ENCODE results near the gene TEDC2.
A peak's percentile ranks its signal among the peaks of the same experiment; 100 is the strongest.
"Not testable (repeated sequence)": the region's sequence is repeated elsewhere in the genome, so short reads cannot be mapped to it uniquely, and the experiment has no call there.

TEDC2 gene, protein sequence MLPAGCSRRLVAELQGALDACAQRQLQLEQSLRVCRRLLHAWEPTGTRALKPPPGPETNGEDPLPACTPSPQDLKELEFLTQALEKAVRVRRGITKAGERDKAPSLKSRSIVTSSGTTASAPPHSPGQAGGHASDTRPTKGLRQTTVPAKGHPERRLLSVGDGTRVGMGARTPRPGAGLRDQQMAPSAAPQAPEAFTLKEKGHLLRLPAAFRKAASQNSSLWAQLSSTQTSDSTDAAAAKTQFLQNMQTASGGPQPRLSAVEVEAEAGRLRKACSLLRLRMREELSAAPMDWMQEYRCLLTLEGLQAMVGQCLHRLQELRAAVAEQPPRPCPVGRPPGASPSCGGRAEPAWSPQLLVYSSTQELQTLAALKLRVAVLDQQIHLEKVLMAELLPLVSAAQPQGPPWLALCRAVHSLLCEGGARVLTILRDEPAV

DNA sequence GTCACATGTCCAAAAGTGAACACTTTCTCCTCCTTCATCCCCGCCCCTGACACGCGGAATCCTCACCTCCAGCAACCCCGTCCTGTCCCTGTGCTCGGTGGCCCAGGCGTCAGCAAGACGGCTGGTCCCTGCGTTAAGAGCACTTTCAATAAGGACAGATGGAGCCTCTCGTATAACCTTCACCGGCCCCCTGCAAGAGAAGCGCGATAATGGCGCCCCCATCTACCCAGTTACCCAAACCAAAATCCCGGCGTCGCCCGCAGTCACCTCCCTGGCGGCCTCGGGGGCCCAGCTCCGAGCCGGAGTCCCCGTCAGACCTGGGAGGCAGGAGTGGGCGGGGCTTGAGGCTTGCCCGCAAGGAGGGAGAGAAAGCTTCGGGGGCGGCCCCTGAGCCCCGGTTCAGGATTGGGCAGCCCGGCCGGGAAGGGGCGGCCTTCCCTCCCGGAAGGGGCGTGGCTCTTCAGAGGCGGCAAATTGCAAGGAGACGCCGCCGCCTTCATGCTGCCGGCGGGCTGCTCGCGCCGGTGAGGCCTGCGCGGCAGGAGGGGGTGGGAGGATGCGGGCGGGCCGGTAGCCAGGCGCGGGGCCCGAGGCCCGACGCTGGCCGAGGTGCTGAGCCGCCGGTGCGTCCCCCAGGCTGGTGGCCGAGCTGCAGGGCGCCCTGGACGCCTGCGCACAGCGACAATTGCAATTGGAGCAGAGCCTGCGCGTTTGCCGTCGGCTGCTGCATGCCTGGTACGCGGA, at the start of gene TEDC2:
Gene TEDC2, plus strand, starts transcription at position 463 of the 744 bp plus-strand sequence. Its CDS starts 36 bp downstream, at position 499.
- peak; percentile 98 for DNase-seq (ENCODE audit: low spot score)

DNA sequence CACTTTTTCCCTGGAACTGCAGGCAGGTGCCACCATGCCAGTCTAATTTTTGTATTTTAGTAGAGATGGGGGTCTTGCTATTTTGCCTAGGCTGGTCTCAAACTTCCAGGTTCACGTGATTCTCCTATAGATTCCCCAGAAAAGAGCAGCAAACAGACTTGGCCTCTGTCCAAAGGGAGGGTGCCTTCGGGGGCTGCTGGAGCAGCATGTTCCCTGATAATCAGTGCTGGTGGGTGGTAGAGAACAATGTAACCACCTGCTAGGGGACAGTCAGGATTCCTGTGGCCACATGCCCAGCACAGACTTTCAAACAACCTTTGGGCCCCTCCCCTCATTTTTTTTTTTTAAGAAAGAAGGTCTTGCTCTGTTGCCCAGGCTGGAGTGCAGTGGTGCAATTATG, 44.8 kb upstream of the TEDC2 start:
- DNase-seq (ENCODE audit: low spot score) = no peak

DNA sequence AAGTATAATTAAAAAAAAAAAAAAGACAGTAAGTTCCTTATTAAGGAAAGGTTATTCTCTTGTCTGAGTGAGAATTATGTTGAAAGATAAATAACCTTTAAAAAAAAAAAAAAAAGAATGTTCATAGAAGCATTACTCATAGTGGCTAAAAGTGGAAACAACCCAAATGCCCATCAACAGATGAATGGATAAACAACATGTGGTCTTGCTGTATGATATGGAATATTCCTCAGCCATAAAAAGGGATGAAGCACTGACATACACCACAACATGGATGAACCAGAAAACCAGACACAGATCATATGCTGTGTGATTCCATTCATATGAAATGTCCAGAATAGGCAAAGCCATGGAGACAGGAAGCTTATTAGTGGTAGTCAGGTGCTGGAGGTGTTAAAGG, 39.9 kb upstream of the TEDC2 start:
- no peak for DNase-seq (ENCODE audit: low spot score)

DNA sequence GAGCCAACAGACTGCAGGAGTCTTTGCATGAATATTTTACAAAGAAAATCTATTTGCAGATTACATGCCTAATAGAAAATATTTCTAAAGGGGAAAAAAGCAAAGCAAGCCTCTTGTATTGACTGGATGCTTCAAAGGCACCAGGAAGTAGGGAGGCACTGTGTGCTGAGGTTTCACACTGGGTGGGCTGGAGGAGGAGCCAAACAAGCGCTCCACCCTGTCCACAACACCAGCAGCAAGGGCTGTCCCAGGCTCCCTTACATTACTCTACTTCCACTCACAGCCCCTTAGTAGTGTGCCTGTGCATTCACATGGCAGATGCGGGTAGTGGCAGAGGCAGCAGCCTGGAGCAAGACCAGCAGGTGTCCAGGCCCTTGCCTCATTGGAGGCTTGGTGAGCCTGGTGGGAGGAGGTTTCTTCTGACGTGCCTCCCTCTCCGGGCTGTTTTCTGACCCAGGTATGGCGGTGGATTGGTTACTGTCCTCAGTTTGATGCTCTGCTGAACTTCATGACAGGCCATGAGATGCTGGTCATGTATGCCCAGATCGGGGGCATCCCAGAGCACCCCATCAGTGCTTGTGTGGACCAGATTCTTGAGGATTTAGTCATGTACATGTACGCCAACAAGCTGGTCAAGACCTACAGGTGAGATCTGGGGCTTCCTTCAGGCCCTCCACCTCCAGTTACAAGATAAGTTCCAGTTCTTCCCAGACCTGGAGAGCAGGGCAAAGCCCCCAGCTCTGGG, 37.6 kb upstream of the TEDC2 start:
- DNase-seq (ENCODE audit: low spot score) = no peak

DNA sequence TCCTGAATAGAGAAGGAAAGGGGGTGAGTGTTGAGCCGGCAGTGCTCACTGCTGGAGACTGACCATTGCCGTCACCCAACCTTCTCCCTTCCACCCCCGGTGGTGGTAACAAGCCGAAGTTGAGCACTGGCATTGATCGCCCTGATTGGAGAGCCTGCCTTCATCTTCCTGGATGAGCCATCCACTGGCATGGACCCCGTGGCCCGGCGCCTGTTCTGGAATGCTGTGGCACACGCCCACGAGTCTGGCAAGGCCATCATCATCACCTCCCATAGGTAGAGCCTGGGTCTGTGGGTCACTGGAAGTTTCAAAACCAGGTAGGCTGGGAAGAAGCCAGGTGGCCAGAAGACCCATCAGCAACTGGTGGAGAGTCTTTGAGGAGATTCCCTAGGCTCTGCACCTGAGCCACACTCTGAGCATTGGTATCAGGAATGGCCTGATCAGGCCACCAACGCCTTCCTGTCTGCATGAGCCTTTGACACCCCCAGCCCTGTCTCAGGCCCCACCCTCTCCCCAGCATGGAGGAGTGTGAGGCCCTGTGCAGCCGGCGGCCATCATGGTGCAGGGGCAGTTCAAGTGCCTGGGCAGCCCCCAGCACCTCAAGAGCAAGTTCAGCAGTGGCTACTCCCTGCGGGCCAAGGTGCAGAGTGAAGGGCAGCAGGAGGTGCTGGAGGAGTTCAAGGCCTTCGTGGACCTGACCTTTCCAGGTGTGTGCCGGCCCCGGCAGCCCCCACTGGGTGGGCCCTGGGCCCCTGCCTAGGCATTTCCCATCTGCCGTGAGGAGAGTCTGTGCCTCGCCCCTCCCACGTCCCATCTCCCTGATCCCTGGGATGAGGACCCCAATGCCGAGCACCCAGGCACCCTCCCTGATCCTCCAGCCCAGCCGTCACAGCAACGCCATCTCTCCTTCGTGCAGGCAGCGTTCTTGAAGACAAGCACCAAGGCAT, 35.6 kb upstream of the TEDC2 start:
- DNase-seq (ENCODE audit: low spot score) = no peak

DNA sequence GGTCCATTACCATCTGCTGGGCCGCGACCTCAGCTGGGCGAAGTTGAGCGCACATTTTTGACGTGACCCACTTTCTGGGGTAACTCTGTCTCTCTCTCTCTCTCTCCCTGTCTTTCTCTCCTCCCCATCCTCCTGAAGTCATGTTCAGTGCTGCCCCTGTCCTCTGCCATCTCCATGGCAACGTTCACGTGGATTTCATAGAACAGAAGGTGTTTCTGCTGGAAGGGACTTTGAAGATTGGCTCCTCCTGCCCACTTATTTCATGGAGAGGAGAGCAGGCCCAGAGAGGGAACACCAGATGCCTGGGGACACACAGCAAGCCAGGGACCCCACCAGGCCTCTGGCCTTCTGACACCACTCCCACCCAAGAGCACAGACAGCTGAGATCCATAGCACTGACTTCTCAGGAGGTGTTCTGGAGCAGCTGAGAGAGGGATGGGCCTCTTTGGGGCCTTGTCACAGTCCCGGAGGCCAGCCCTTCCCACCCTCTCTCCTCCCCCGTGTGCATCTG, 34.8 kb upstream of the TEDC2 start:
- DNase-seq (ENCODE audit: low spot score) = no peak

DNA sequence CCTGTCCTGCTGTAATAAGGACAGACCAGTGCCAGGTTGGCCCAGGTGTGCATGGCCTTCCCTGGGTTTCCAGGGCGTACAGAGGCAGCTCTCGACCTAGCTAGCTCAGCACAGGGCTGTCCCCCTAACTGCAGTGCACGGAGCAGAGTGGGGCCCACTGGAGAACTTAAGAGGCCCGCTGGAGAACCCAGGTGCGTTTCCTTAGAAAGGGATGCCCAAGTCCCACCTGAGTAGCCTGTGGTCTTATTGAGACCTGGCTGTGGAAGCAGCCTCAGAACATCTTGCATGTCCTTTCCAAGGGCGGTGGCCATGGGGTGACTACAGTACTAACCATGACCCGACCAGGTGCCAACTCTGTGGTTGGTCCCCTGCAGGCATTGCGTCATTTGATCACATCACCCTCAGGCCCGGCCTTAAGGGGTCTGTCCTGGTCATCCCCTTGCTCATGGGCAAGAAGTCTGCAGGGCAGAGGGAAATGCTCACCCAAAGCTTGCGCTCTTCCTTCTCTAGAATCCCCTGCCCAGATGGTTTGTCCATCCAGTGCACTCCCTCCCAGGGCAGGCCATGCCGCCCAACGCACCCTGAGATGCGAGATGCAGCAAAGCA, 34.0 kb upstream of the TEDC2 start:
- no peak for DNase-seq (ENCODE audit: low spot score)

DNA sequence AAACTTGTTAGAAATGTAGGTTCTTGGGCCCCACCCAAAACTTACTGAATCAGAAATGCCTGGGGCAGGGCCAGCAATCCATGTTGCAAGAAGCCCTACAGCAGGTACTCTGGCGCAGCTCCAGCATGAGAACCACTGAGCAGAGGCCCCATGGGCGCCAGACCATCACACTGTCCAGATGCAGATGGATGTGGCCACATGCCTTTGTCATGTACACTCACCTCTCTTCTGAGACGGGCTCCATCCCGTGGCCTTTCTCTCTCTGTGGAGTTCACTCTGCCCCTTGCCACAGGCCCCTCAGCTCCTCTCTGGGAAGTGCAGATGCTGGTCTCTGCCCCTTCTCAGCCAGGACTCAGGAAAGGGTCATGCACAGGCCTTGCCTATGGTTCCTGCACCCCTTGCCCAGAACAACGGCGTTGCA, 33.0 kb upstream of the TEDC2 start:
- no peak for DNase-seq (ENCODE audit: low spot score)

DNA sequence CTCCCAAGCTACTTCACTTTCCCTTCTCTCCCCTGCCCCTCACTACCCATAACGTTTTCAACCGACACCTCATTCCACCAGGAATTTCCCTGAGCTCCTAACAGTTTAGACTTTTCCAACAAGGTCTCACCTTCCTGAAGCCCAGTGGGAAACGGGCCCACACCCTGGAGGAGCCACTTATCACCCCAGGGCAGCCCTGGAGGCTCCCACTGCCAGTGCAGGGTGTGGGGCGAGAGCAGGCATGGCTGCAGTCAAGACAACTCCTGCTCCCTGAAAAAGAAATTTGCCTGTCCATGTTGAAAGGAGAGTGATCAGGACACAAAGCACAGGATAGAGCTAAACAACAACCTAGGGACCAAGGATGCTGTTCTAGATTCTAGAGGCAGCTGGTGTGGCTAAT, 32.4 kb upstream of the TEDC2 start:
- no peak for DNase-seq (ENCODE audit: low spot score)

DNA sequence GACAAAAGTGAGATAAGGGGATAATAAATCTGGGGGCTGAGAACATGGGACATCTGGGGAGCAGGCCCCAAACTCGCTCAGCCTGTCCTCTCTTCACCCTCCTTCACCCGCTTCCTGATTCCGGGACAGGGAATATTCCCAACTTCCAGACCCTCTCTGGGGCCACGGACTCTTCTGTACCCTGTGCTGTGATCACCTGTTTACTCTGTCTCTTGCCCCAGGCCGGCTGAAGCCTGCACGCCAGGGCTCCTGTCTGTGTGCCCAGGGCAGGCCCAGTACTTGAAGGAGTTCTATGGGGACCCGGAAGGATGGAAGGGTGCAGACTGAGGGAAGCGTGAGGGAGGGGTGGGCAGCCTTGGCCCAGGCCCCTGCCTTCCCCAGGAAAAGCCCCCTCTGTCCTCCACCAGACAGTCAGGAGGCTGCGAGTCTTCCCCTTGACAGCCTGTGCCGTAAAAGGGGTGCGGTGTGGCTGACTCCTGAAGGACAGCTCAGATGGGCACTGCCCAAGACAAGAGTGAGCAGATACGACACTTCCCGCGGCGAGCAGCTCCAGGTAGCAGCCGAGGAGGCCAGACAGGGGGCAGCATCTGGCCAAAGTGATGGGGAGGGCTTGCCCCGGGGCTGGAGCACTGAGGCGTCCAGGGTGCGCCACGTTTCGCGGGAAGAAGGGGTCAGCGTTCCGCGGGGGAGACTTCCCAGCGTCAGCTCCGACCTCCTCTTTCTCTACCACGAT, 31.7 kb upstream of the TEDC2 start:
- DNase-seq (ENCODE audit: low spot score) = peak; percentile 45

DNA sequence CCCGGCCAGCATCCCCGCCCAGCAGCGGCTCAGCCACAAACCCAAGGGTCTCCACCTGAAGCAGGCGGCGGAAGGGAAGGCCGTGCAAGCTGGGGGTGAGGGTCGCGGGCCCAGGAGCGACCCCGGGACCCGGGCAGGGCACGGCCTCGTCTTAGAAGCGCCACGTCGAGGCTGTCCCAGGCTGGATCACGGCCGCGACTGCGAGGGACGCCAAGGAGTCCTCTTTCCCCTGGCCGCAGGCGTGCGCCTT, 31.2 kb upstream of the TEDC2 start:
- DNase-seq (ENCODE audit: low spot score) = no peak

DNA sequence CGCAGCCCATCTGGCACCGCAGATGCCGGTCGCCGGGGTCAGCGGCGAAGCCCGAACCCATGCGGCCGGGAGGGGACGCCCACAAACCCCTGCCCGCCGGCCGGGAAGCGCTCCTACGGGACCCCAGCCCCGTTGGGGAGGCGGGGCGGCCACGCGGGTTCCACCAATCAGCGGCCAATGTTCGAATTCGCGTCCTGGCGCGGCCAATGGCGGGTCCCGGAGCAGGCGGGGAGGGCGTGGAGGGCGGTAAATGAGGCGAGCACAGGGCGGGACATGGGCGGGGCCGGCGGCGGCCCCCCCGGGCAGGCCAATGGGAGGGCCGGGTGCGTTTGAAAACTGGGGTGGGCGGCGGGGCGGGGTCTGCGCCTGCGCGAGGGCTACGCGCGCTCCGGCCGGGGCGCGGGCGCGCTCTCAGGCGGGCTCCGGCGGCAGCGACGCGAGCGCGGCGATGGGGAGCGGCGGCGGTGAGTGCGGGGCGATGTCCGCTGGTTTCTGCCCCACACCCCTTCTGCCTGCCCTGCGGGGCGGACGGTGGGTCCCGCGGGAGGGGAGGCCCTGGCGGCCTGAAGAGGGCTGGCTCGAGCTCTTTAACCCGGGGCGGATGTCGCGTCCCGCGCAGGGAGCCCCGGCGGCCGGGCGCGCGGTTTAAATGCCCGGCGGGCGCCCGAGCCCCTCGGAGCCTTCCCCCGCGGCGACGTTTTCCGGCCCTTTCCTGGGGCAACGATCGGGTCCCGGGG, 30.7 kb upstream of the TEDC2 start, which contains the start of gene CCNF:
Gene CCNF, plus strand, starts transcription at position 414 of the 737 bp plus-strand sequence. Its CDS starts 35 bp downstream, at position 449.
- peak; percentile 94 for DNase-seq (ENCODE audit: low spot score)

DNA sequence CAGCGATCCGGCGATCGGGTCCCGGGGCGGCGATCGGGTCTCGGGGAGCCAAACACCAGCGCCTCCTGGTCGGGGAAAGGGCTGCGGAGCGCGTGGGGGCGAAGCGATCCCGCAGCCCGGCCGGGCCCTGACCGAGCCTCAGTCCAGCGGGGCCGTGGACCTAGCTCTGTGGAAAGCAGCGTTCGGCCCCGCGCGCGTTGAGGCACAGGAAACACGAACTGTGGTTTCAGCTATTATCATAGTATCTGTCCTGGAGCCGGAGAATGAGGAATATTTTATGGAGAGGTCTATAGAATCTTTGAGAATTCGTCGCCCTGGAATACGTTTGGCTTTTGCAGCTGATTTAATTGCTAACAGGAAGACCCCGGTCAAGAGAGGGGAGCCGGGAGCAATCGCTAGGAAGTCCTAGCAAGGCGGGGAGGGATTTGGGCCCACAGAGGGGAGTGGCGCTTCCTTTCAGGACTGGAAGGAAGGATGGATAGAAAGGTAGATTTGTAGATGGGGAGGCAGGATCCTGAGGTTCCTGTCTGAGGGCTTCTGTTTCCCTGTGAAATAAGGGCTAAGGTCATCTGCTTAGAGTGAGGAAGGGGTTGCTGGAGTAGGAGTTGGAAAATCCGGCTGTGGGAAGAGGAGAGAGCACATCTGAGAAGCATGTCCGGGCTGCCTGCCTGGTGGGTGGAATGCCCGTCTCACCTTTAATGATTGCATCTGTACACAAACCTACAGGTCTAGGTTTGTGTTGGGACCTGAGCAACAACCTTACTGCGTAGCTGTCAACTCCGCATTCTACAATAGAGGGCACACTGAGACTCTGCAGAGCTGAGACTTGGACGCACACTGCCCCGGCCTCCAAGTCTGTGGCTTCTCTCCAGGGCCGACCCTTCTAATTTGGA, 29.9 kb upstream of the TEDC2 start:
- DNase-seq (ENCODE audit: low spot score) = no peak

DNA sequence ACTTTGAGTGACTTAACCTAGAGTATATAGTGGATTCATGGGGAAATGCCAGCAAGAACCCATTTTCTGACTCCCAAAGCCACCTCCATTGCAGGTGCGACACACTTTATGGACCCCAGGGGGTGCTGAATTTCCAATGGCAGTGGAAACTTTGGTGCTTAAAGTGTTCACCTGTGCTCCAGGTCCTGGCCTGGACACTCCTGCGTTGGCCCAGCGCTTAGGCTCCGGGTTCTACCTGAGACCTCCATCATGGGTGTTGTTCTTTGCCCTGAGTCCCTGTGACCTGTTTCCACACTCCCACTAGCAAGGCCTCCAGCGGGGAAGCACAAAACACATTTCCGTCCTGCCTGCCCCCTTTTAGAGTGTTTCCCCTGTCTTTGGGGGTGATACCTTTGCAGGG, 27.6 kb upstream of the TEDC2 start:
- no peak for DNase-seq (ENCODE audit: low spot score)

DNA sequence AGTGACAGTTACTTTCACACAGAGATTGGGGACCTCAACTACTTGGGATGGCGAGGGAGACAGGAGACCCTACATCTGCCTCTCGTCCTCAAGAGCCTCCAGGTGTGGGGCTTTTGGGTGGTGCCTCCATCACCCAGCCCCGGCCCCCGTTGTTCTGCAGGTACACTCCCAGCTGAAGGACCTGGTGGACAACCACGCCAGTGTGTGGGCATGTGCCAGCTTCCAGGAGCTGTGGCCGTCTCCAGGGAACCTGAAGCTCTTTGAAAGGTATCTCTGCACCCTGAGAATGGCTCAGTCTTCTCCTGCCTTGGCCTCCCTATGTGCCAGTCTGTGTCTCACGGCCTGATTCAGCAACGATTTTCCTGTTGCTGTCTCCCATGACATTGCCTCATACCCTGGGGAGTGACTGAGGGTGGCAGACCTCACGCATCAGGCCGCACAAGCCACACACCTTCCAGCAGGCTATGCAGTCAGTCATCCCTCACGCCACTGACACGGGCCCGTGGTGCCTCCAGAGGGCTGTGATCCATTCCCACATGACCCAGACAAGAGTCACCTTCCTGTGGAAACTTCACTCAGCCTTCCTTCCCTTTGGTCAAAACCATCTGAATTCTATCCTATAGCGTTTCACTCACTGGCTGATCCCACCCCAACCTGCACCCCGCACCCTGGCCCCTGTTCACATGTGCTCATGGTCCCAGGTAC, 27.0 kb upstream of the TEDC2 start:
- no peak for DNase-seq (ENCODE audit: low spot score)

DNA sequence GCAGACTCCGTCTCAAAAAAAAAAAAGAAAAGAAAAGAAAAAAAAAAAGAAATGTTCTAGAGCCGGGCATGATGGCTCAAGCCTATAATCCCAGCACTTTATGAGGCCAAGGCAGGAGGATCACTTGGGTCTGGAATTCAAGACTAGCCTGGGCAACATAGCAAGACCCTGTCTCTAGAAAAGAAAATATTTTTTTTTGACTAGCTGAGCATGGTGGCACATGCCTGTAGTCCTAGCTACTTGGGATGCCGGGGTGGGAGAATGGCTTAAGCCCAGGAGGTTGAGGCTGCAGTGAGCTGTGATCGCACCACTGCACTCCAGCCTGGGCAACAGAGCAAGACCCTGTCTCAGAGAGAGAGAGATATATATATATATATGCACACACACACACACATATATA, 24.7 kb upstream of the TEDC2 start:
- DNase-seq (ENCODE audit: low spot score) = not testable (repeated sequence)

DNA sequence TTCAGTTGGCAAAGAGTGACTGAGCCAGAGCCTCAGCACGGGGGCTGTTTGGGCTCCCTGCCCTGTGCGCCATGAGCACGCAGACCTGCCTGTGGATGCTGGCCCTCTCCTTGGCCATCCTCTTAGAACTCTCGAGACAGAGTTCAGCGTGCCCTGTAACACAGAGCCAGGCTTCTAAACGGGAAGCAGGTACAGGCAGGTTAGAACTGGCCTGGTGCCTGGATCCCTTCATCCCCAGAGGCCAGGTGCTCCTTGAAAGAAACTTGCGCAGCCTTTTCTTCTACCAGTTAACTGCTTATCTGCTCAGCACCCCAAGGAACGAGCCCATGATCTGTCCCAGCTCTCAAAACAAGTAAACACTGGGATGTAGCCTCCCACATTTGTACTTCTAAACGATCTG, 23.8 kb upstream of the TEDC2 start:
- no peak for DNase-seq (ENCODE audit: low spot score)

Data from HuH-7.5 (cell line).